AG04450 (cell line): ENCODE data around the gene ITPR1. TPM values are rescaled to one million over a fixed set of nuclear protein-coding genes. Genes with fewer than 3 reads are reported as not detected.

ENCODE experiments used
- CTCF ChIA-PET: fragments of 300-600, 350-600 bp; formaldehyde crosslinking; extraction: SDS; loops from one replicate; lab custom pipeline; 2022; ENCODE audit warnings: antibody characterized with exemption, inconsistent platforms; lab: Charles Lee
- POLR2A ChIA-PET: fragments of 350-600 bp; formaldehyde crosslinking; extraction: SDS; loops from one replicate; lab custom pipeline; 2021; ENCODE audit warnings: antibody characterized with exemption, inconsistent platforms; lab: Yijun Ruan, JAX
- DNase-seq: peaks from one replicate; pipeline ENCODE4 v3.0.0-alpha.2; 2011; ENCODE audit warnings: low read depth, low spot score
- H3K27ac ChIP-seq: one replicate; pipeline ENCODE4 v1.5.1; 2012; ENCODE audit warnings: low read depth, low read length, control low read depth
- H3K27me3 ChIP-seq: one replicate; pipeline ENCODE4 v1.6.0; 2012; ENCODE audit warnings: low read length; ENCODE audit not compliant: control insufficient read depth, insufficient read depth
- H3K4me3 ChIP-seq: 2 replicates; pipeline ENCODE4 v1.5.1; 2011; ENCODE audit warnings: mild to moderate bottlenecking, low read depth, low read length, control low read depth
- H3K9me3 ChIP-seq: 2 replicates; pipeline ENCODE4 v1.5.1; 2012; ENCODE audit warnings: low read length; ENCODE audit not compliant: control insufficient read depth, insufficient read depth
- polyA plus RNA-seq: library from polyadenylated mRNA; depleted of rRNA; stranded (reverse); fragments of >200 nt; gene quantifications from 2 replicates; pipeline ENCODE4 v1.2.3, GENCODE V29; 2011
- TF ChIP-seq, protein P1 (sequence below): IDR thresholded peaks from 2 replicates; pipeline ENCODE4 v1.5.1; 2011; ENCODE audit warnings: low read depth, low read length, control low read depth, inconsistent platforms

The ITPR1 gene
- polyA plus RNA-seq, 1 experiment = 7.4 TPM

DNA sequence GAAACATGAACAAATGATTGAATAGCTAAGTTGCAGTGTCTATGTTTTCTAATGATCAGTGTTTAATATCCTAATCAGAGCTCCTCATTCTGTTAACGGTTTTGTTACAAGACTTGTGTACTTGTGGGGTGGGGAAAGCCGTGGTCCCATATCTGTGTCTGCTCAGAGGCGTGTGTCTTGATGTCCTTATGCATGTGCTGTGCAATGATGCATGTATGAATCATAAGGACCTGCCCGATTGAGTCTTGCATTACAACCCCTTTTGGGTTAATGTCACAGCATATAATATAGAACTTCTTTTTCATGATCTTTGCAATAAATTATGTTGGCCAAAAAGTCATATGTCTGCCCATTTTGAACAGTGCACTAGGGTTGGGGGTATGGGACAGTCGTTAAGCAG lies 233.4 kb downstream of the ITPR1 start:
- DNase-seq = no peak
- Histone ChIP-seq H3K4me3 (no peak overlapping the region), H3K9me3 (no peaks in the 10 kb centered on the region), H3K27ac (no peak overlapping the region), H3K27me3 (no peaks in the 10 kb centered on the region)
- CTCF ChIA-PET = interaction anchor here (0.6 to 3.2 kb wide), 5 partner anchors 15 to 416 kb away, joined by 3 to 17 read pairs (median 4); no protein-coding TSS in a partner anchor
- TF ChIP-seq, protein P1, sequence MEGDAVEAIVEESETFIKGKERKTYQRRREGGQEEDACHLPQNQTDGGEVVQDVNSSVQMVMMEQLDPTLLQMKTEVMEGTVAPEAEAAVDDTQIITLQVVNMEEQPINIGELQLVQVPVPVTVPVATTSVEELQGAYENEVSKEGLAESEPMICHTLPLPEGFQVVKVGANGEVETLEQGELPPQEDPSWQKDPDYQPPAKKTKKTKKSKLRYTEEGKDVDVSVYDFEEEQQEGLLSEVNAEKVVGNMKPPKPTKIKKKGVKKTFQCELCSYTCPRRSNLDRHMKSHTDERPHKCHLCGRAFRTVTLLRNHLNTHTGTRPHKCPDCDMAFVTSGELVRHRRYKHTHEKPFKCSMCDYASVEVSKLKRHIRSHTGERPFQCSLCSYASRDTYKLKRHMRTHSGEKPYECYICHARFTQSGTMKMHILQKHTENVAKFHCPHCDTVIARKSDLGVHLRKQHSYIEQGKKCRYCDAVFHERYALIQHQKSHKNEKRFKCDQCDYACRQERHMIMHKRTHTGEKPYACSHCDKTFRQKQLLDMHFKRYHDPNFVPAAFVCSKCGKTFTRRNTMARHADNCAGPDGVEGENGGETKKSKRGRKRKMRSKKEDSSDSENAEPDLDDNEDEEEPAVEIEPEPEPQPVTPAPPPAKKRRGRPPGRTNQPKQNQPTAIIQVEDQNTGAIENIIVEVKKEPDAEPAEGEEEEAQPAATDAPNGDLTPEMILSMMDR = no peak
- POLR2A ChIA-PET = no interaction called here

DNA sequence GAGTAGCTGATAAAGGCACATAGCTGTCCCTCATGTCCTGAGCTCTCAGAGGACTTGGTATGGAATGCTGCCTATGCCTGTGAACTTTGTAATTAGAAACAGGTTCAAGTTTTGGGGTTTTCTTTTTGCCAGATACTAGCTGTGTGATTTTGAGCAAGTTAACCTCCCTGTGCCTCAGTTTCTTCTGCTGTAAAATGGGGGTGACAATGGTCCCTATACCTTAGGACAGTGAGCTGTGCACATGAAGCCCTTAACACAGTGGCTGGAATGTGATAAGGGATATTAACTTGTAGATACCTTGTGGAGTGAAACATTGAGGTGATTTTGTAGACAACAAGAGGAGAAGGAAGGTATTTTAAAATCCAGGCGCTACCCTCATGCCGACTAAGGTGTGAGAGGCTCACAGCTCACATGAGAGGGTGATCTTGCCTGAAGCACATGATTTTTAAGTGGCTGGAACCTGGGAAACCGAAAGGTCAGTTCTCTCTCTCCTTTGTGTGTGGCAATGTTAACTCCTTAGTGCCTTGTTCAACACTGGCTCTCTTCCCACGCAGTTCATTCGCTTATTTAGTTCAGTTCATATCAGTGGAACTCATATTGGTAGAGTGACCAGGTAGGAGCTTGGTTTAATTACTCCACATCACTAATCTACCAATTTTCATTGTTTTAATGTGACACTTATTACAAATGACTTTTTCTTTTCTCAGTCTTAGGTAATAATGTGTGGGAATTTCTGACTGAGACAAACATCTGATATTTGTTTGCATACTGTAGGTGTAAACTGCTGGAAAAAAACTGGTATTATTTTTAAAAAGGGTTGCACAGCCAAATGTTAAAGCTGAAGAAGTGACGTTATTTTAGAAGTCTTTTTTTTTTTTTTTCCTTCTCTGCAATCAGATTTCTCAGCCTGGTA lies 236.2 kb downstream of the ITPR1 start:
- Histone ChIP-seq H3K9me3 (no peaks in the 10 kb centered on the region), H3K27me3 (no peaks in the 10 kb centered on the region), H3K27ac (no peak overlapping the region), H3K4me3 (no peak overlapping the region)
- TF ChIP-seq, protein P1 = no peak
- no peak for DNase-seq
- ChIA-PET CTCF (interaction anchor here (0.6 to 2.4 kb wide), 3 partner anchors 13 to 229 kb away, joined by 3 to 11 read pairs (median 4); no protein-coding TSS in a partner anchor), POLR2A (no interaction called here)

DNA sequence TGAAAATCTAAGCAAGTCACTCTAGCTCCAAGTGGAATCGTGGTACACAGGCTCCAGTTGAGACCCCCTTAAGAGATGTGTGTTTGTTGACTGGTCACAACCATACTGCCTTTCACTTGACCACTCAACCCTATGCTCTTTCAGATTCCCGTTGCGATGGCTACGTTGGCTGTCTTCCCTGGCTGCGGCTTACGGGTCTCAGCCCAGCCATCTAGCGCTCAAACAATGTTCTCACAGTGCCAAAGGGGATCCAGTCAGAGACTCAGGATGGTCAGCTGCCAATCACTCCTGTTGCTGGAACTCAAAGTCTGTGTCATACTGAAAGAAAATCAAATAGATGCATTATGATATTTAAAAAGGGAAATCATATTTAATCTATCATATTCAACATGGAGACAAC lies 237.6 kb downstream of the ITPR1 start:
- CTCF ChIA-PET = interaction anchor here (2.4 kb wide), 1 partner anchor 19 kb away, joined by 11 read pairs; no protein-coding TSS in a partner anchor

DNA sequence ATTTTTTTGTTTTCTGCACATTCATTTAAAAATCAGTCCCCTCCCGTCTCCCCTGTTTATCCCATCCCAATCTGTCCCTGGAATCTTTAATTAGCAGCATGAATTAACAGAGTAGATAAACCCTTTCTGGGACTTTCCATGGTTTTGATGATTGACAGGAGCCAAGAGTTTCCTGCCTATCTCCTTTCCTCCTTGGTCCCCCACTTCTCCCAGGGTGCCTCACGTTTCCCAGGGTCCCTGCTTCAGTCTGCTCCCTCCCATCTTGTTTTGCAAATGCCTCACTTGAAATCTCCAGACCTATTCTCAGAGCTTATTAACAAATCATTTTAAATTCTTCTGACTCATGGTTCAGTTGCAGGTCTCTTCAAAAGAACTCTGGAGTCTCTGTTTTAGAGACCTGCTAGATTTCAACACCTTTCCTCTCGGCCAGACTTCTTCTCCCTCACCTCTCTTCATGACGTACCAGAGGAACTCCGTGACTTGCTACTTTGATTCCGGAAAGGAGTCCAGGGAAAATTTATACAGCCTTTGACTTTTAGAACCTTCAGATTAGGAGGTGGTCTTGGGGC lies 238.5 kb downstream of the ITPR1 start:
- ChIA-PET POLR2A (no interaction called here), CTCF (no interaction called here)
- H3K9me3 ChIP-seq = no peaks in the 10 kb centered on the region
- TF ChIP-seq, protein P1 = no peak
- no peak for DNase-seq
- H3K4me3 ChIP-seq = no peak overlapping the region
- no peak overlapping the region for H3K27ac ChIP-seq
- peaks cover 2% of the 10 kb centered on the region for H3K27me3 ChIP-seq

More for the DNA sequence above, 237.6 kb downstream of the ITPR1 start:
- DNase-seq = no peak
- Histone ChIP-seq H3K9me3 (no peaks in the 10 kb centered on the region), H3K27ac (no peak overlapping the region), H3K27me3 (no peaks in the 10 kb centered on the region), H3K4me3 (no peak overlapping the region)
- POLR2A ChIA-PET = no interaction called here
- TF ChIP-seq, protein P1 = no peak
